GM12878 (cell line): ENCODE data around the gene PTBP3. TPM values are rescaled to one million over a fixed set of nuclear protein-coding genes. Genes with fewer than 3 reads are reported as not detected.
A peak's percentile ranks its signal among the peaks of the same experiment; 100 is the strongest.

Experiments used
- ATAC-seq: fragments of 200-7000 bp; cut with Tn5 transposase; 3 replicates; pipeline ENCODE4 v1.9.1; 2020; ENCODE audit warnings: mild to moderate bottlenecking, moderate library complexity
- BruUV-seq: library from RNA; stranded (reverse); fragments of 400-500 nt; replicated peaks from 2 replicates; lab custom pipeline; 2021; lab: Mats Ljungman, UMichigan
- CTCF ChIA-PET: fragments of 300-600 bp; sonication (Branson Sonifier 250); formaldehyde crosslinking; extraction: SDS; loops from one replicate; lab custom pipeline; 2021; ENCODE audit warnings: inconsistent platforms; lab: Yijun Ruan, JAX
- POLR2A ChIA-PET: fragments of 350-600 bp; formaldehyde crosslinking; extraction: SDS; loops from one replicate; lab custom pipeline; 2021; ENCODE audit warnings: inconsistent platforms; lab: Charles Lee
- RAD21 ChIA-PET: fragments of 300-600 bp; sonication (Branson Sonifier 250); formaldehyde crosslinking; loops from one replicate; lab custom pipeline; 2023; ENCODE audit warnings: antibody characterized with exemption; ENCODE audit not compliant: unreplicated experiment; lab: Charles Lee
- SMC1A ChIA-PET: fragments of 300-600 bp; sonication (Branson Sonifier 250); formaldehyde crosslinking; loops from one replicate; lab custom pipeline; 2023; ENCODE audit not compliant: unreplicated experiment, uncharacterized antibody; lab: Charles Lee
- DNase-seq: peaks from one replicate; pipeline ENCODE4 v3.0.0-alpha.2; 2011; ENCODE audit warnings: low read depth, low spot score
- FAIRE-seq: peaks from 3 replicates; lab custom pipeline; 2011; peaks lifted over from hg19 to GRCh38; lab: Jason Lieb, UNC
- H2AFZ ChIP-seq: 2 replicates; pipeline ENCODE4 v1.6.0; 2011; ENCODE audit warnings: low read depth, low read length, control low read depth; ENCODE audit not compliant: control insufficient read depth
- H3K27ac ChIP-seq: 2 replicates; pipeline ENCODE4 v1.5.1; 2011; ENCODE audit warnings: control low read depth; ENCODE audit not compliant: control insufficient read depth, insufficient read depth
- H3K27me3 ChIP-seq, 2 experiments: replicated peaks in 1 of 2; 2 replicates each; pipeline versions ENCODE4 v1.6.0 to v1.6.1; 2011; ENCODE audit warnings: low read length in 1 of 2; ENCODE audit not compliant: control insufficient read depth in 2 of 2, insufficient read depth in 2 of 2
- H3K36me3 ChIP-seq, 2 experiments: 2 replicates each; pipeline ENCODE4 v1.5.1; 2011; ENCODE audit warnings: low read length in 1 of 2; ENCODE audit not compliant: control insufficient read depth in 2 of 2, insufficient read depth in 2 of 2
- H3K4me1 ChIP-seq: 2 replicates; pipeline ENCODE4 v1.6.1; 2011; ENCODE audit warnings: mild to moderate bottlenecking, low read length, moderate library complexity, mixed read lengths; ENCODE audit not compliant: control insufficient read depth, insufficient read depth
- H3K4me2 ChIP-seq: 2 replicates; pipeline ENCODE4 v1.6.0; 2011; ENCODE audit warnings: control low read depth; ENCODE audit not compliant: control insufficient read depth, insufficient read depth
- H3K4me3 ChIP-seq: fragments of 200-600 bp; sonication (generic); 2 replicates; pipeline ENCODE4 v1.5.1; 2016
- H3K79me2 ChIP-seq: 2 replicates; pipeline ENCODE4 v1.6.0; 2011; ENCODE audit warnings: low read length; ENCODE audit not compliant: control insufficient read depth, insufficient read depth
- H3K9ac ChIP-seq: 2 replicates; pipeline ENCODE4 v1.8.0; 2011; ENCODE audit warnings: low read length, control low read depth, mixed read lengths; ENCODE audit not compliant: control insufficient read depth, insufficient read depth
- H3K9me3 ChIP-seq: replicated peaks from 3 replicates; pipeline ENCODE4 v1.5.1; 2011; ENCODE audit warnings: mild to moderate bottlenecking, low read length; ENCODE audit not compliant: control insufficient read depth, insufficient read depth
- H4K20me1 ChIP-seq: 2 replicates; pipeline ENCODE4 v1.6.0; 2011; ENCODE audit not compliant: control insufficient read depth, insufficient read depth
- ATF7 ChIP-seq: fragments of 450-650 bp; IDR thresholded peaks from 2 replicates; pipeline ENCODE4 v1.6.1; 2016; ENCODE audit warnings: low read depth, mild to moderate bottlenecking
- CHD2 ChIP-seq: IDR thresholded peaks from 2 replicates; pipeline ENCODE4 v1.6.1; 2011; ENCODE audit warnings: low read depth, low read length, improper control_type of control experiment, borderline replicate concordance
- HSF1 ChIP-seq: fragments of 150-350 bp; IDR thresholded peaks from 2 replicates; pipeline ENCODE4 v1.6.1; 2014; ENCODE audit warnings: mild to moderate bottlenecking, low read depth, low read length
- MAX ChIP-seq: IDR thresholded peaks from 2 replicates; pipeline ENCODE4 v1.6.1; 2012; ENCODE audit warnings: low read depth, low read length, improper control_type of control experiment
- NRF1 ChIP-seq: conservative IDR thresholded peaks from 2 replicates; pipeline ENCODE4 v1.6.1; 2011; ENCODE audit warnings: mild to moderate bottlenecking, low read depth, low read length, improper control_type of control experiment
- RAD21 ChIP-seq: IDR thresholded peaks from 2 replicates; pipeline ENCODE4 v1.6.1; 2011; ENCODE audit warnings: mild to moderate bottlenecking, low read depth, low read length, moderate library complexity; ENCODE audit not compliant: insufficient read depth
- TCF12 ChIP-seq: IDR thresholded peaks from 2 replicates; pipeline ENCODE4 v1.6.1; 2011; ENCODE audit warnings: low read depth, mild to moderate bottlenecking, low read length
- TCF3 ChIP-seq: IDR thresholded peaks from 2 replicates; pipeline ENCODE4 v1.6.1; 2012; ENCODE audit warnings: low read depth, mild to moderate bottlenecking, low read length, borderline replicate concordance; ENCODE audit not compliant: insufficient read depth
- WGBS: methylation state at CpG from one replicate; pipeline ENCODE4 v1.1.6; 2016; ENCODE audit warnings: low lambda C conversion rate; ENCODE audit not compliant: insufficient replicate concordance, insufficient coverage; ENCODE audit errors: missing lambda C conversion rate; 5-methylcytosine and 5-hydroxymethylcytosine counted together
- in situ Hi-C: fragments of 300-500 bp; cut with MboI; formaldehyde crosslinking; loops from 9 replicates; pipeline ENCODE4 v1.14.3; 2018; ENCODE audit warnings: mixed read lengths
- intact Hi-C: fragments of 100-400 bp; cut with micrococcal nuclease; formaldehyde crosslinking; loops from one replicate; pipeline ENCODE4 v1.14.2; 2022; ENCODE audit not compliant: unreplicated experiment
- polyA plus RNA-seq, 11 experiments: library from polyadenylated mRNA; depleted of rRNA in 4 of 11; unstranded in 6 of 11; stranded (reverse) in 5 of 11; fragments of >200 nt; fragmentation: Nextera tagmentation in 4 of 11; fragmentation: Illumina TruSeq in 1 of 11; extraction: Ambion mirVana in 4 of 11; extraction: Trizol in 1 of 11; gene quantifications; 1 replicate in 1 of 11; 2 replicates in 10 of 11; pipeline versions ENCODE4 v1.2.1 to v1.2.3, GENCODE V29; 2011 to 2016; ENCODE audit warnings: inconsistent platforms in 2 of 11, missing spikeins in 2 of 11, low read depth in 1 of 11
- total RNA-seq, 4 experiments: library from RNA; depleted of rRNA in 3 of 4; stranded (reverse); fragments of >200 nt in 3 of 4; fragmentation: Illumina TruSeq in 1 of 4; extraction: Trizol in 1 of 4; gene quantifications; 2 replicates each; pipeline versions ENCODE4 v1.2.1 to v1.2.3, GENCODE V29; 2013 to 2021

The PTBP3 gene
- total and polyA plus RNA-seq, 10 of the 15 experiments (the other 5 are each of a cell fraction or from before 2014, with no cell fraction given): 12.5 to 104 (median 52.7) TPM

DNA sequence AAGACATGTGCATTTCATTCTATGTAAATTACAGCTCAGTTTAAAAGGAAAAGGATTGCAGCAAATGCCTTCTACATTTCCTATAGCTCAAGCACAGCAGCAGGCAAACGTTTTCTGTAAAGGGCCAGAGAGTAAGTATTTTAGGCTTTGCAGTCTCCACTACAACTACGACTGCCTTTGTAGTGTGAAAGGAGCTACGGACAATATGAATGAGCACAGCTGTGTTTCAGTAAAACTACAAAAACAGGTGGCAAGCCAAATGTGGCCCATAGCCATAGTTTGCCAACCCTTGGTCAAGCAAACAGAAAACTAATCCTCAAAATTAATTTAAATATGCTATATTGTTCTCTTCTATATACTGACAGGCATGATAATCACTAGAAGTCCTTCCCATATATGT lies 7.2 kb downstream of the PTBP3 start:
- DNase-seq (no peak), ATAC-seq (peak; percentile 44), FAIRE-seq (no peak)
- Histone ChIP-seq H3K27ac (no peak overlapping the region), H3K4me3 (no peak overlapping the region), H3K4me2 (peak overlapping the region; percentile 30; the same call in 1 of the 2 replicates), H3K27me3 (no peaks in the 10 kb centered on the region), H3K9me3 (peaks cover 8% of the 10 kb centered on the region; the same call in 2 of the 3 replicates), H3K36me3 (peaks cover 0 to 9% of the 10 kb centered on the region in 2 experiments; a peak in 3 of 4 replicates), H2AFZ (no peak overlapping the region), H3K79me2 (peaks cover 88% of the 10 kb centered on the region), H3K9ac (no peak overlapping the region), H3K4me1 (peaks cover 23% of the 10 kb centered on the region), H4K20me1 (no peaks in the 10 kb centered on the region)
- 0% methylated on average over 3 of the region's 3 CpGs for WGBS
- RAD21 ChIA-PET: interaction anchor here (0.6 kb wide), 1 partner anchor 275 kb away, joined by 3 read pairs; no protein-coding TSS in a partner anchor
- TF ChIP-seq ATF7 (no peak), TCF12 (no peak), NRF1 (no peak), RAD21 (no peak), CHD2 (no peak), TCF3 (0 out of 2 replicates have a peak, but pooled peaks have one; percentile 33), MAX (no peak), HSF1 (no peak)
- BruUV-seq: no TSS peak
- SMC1A ChIA-PET: interaction anchor here (0.6 to 1.4 kb wide), 7 partner anchors 8 to 232 kb away, joined by 3 to 5 read pairs (median 3); no protein-coding TSS in a partner anchor
- CTCF ChIA-PET: interaction anchor here (0.8 to 1.8 kb wide), 6 partner anchors 9 to 238 kb away, joined by 3 to 6 read pairs (median 4); no protein-coding TSS in a partner anchor
- intact Hi-C loops (no loop called here), in situ Hi-C loops (no loop called here)
- POLR2A ChIA-PET: interaction anchor here (0.6 to 0.9 kb wide), 2 partner anchors 165 to 530 kb away, joined by 3 to 5 read pairs; no protein-coding TSS in a partner anchor
